Hepatocyte (in vitro differentiated cells): ENCODE data around the gene SERPINE3.

Source experiments
- CTCF ChIP-seq: fragments of 200-600 bp; sonication (generic); IDR thresholded peaks from 2 replicates; pipeline ENCODE4 v1.5.1; 2016; ENCODE audit warnings: antibody characterized with exemption, mild to moderate bottlenecking; ENCODE audit not compliant: poor library complexity
- EZH2 ChIP-seq: fragments of 200-600 bp; sonication (generic); IDR thresholded peaks from 2 replicates; pipeline ENCODE4 v1.6.1; 2016; ENCODE audit warnings: antibody characterized with exemption, mild to moderate bottlenecking, borderline replicate concordance
- EZH2phosphoT487 ChIP-seq: fragments of 200-600 bp; sonication (generic); IDR thresholded peaks from one replicate; pipeline ENCODE4 v1.6.1; 2018; ENCODE audit warnings: antibody characterized with exemption, mild to moderate bottlenecking, low read depth, moderate library complexity; ENCODE audit not compliant: unreplicated experiment, severe bottlenecking

- TF ChIP-seq CTCF, result no peak
- no peak for TF ChIP-seq EZH2phosphoT487
- no peak for TF ChIP-seq EZH2
Observed at GRCh38 chr13:51355217-51355616, 15.7 kb downstream of the SERPINE3 start.
